OCI-LY3 (cell line): ENCODE data around the gene TBCCD1.

Experiments used
- CTCF ChIP-seq: fragments of 200-600, 300-600 bp; sonication (generic); IDR thresholded peaks from 2 replicates; pipeline ENCODE4 v1.5.1; 2014; ENCODE audit warnings: antibody characterized with exemption, low read length, low read depth
- EZH2phosphoT487 ChIP-seq: fragments of 200-600 bp; shearing (Covaris generic); IDR thresholded peaks from 2 replicates; pipeline ENCODE4 v1.6.1; 2018; ENCODE audit warnings: antibody characterized with exemption, mixed run types, low read depth

DNA sequence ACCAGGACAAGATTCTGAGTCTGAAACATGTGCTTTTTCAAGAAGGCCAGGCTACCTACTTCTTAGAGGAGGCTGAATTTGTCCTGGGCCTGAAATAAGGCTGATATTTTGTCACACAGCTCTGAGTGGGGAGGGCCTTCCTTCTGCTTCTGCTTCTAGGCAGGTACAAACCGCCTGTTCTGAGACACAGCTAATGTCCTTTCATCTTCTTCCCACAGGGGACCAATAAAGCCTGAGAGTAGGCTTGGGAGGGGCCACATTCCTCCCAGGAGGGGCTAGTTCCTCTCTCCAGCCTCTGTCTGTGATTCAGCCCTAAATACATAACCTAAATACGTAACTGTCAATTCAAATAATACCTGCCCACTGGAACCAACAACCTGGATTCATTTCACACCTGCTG lies 57.7 kb downstream of the TBCCD1 start:
- no peak for TF ChIP-seq CTCF
- TF ChIP-seq EZH2phosphoT487 = no peak
